ENCODE measurements around the gene MAN1C1. TPM values are rescaled to one million over a fixed set of nuclear protein-coding genes. Genes with fewer than 3 reads are reported as not detected.

The MAN1C1 gene
- polyA plus RNA-seq, 1 donor from 2014 or later: 1.3 TPM

DNA sequence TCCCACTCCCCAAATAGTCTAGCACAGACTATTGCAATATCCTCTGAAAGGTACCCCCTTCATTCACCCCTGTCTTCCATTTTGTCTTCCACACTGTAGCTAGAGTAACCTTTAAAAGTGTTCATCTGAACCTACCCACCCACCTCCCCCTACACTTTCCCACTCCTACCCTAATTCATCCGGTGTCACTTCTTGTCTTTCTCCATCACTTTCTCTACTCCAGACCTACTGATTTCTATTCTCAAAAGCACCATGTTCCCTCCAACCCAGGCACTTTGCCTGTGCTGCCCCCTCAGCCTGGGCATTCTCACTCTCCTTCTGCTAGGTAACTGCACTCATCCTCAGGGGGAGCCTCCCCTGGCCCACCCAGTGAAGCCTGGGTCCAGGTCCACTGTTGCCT lies 4.7 kb upstream of the MAN1C1 start:
- Histone ChIP-seq H3K36me3 (ENCODE audit: insufficient read depth, low read length) (no peaks in the 10 kb centered on the region), H3K79me2 (replicated peaks; ENCODE audit: insufficient read depth, low read length) (no peaks in the 10 kb centered on the region), H3K9ac (ENCODE audit: low read length) (no peak overlapping the region), H3K9me3 (ENCODE audit: low read length) (no peaks in the 10 kb centered on the region), H3K9me2 (ENCODE audit: insufficient read depth, low read length) (no peaks in the 10 kb centered on the region), H3K27me3 (ENCODE audit: insufficient read depth, low read depth, low read length) (peaks cover 17% of the 10 kb centered on the region), H2AFZ (ENCODE audit: low read depth, low read length) (no peak overlapping the region), H3K4me3 (ENCODE audit: low read length) (no peak overlapping the region), H3K4me2 (ENCODE audit: low read length) (no peak overlapping the region), H3K27ac (ENCODE audit: low read length) (no peak overlapping the region), H3F3A (ENCODE audit: insufficient read depth, low read length, poor library complexity, severe bottlenecking) (no peaks in the 10 kb centered on the region), H4K20me1 (ENCODE audit: insufficient read depth) (no peaks in the 10 kb centered on the region)
- TF ChIP-seq, protein P1, sequence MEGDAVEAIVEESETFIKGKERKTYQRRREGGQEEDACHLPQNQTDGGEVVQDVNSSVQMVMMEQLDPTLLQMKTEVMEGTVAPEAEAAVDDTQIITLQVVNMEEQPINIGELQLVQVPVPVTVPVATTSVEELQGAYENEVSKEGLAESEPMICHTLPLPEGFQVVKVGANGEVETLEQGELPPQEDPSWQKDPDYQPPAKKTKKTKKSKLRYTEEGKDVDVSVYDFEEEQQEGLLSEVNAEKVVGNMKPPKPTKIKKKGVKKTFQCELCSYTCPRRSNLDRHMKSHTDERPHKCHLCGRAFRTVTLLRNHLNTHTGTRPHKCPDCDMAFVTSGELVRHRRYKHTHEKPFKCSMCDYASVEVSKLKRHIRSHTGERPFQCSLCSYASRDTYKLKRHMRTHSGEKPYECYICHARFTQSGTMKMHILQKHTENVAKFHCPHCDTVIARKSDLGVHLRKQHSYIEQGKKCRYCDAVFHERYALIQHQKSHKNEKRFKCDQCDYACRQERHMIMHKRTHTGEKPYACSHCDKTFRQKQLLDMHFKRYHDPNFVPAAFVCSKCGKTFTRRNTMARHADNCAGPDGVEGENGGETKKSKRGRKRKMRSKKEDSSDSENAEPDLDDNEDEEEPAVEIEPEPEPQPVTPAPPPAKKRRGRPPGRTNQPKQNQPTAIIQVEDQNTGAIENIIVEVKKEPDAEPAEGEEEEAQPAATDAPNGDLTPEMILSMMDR (IDR thresholded peaks at IDR 0.05; ENCODE audit: poor library complexity, severe bottlenecking): no peak
- no peak for TF ChIP-seq EZH2 (IDR thresholded peaks at IDR 0.05; ENCODE audit: borderline replicate concordance, insufficient read depth, low read length, poor library complexity, severe bottlenecking)

- no peak overlapping the region for H3K9ac ChIP-seq (ENCODE audit: low read length)
- no peaks in the 10 kb centered on the region for H3K79me2 ChIP-seq (replicated peaks; ENCODE audit: insufficient read depth, low read length)
- no peak overlapping the region for H3K4me3 ChIP-seq (ENCODE audit: low read length)
- H3K4me2 ChIP-seq (ENCODE audit: low read length): no peak overlapping the region
- H3K9me2 ChIP-seq (ENCODE audit: insufficient read depth, low read length): no peaks in the 10 kb centered on the region
- H3K36me3 ChIP-seq (ENCODE audit: insufficient read depth, low read length): no peaks in the 10 kb centered on the region
- H3K27me3 ChIP-seq (ENCODE audit: insufficient read depth, low read depth, low read length): peaks cover 17% of the 10 kb centered on the region
- H3K27ac ChIP-seq (ENCODE audit: low read length): no peak overlapping the region
- H3F3A ChIP-seq (ENCODE audit: insufficient read depth, low read length, poor library complexity, severe bottlenecking): no peaks in the 10 kb centered on the region
- H4K20me1 ChIP-seq (ENCODE audit: insufficient read depth): no peaks in the 10 kb centered on the region
- H3K9me3 ChIP-seq (ENCODE audit: low read length): no peaks in the 10 kb centered on the region
- no peak overlapping the region for H2AFZ ChIP-seq (ENCODE audit: low read depth, low read length)
- TF ChIP-seq EZH2 (IDR thresholded peaks at IDR 0.05; ENCODE audit: borderline replicate concordance, insufficient read depth, low read length, poor library complexity, severe bottlenecking) (no peak), POLR2AphosphoS5 (IDR thresholded peaks at IDR 0.05) (no peak), EP300 (conservative IDR thresholded peaks at IDR 0.05; ENCODE audit: poor library complexity, severe bottlenecking) (no peak), SMC3 (conservative IDR thresholded peaks at IDR 0.05; ENCODE audit: poor library complexity) (no peak), REST (IDR thresholded peaks at IDR 0.05; ENCODE audit: borderline replicate concordance) (no peak), RAD21 (conservative IDR thresholded peaks at IDR 0.05) (no peak), MXI1 (conservative IDR thresholded peaks at IDR 0.05; ENCODE audit: poor library complexity, severe bottlenecking) (no peak), TAF1 (IDR thresholded peaks at IDR 0.05; ENCODE audit: low read depth) (no peak)
- TF ChIP-seq, protein P1 (IDR thresholded peaks at IDR 0.05; ENCODE audit: poor library complexity, severe bottlenecking): no peak
These were observed 4.2 kb upstream of the MAN1C1 start for GRCh38 chr1:25612421-25612820.
